Body of pancreas (tissue), 4 donors: ENCODE results near the gene AKAP13. TPM values are rescaled to one million over a fixed set of nuclear protein-coding genes. Genes with fewer than 3 reads are reported as not detected.

Experiments
- ATAC-seq: fragments of 150-250 bp; one replicate; pipeline ENCODE4 v1.9.1; 2016
- DNase-seq, 4 donors: peaks; one replicate each; pipeline ENCODE4 v3.0.0-alpha.2; 2019
- H3K27ac ChIP-seq, 4 donors: fragments of 200-600 bp; sonication (generic); 1 replicate in 3 of 4; 2 replicates in 1 of 4; pipeline versions ENCODE4 v1.5.1 to v1.6.1; 2016 to 2019; ENCODE audit warnings: mild to moderate bottlenecking in 1 of 4, mixed read lengths in 1 of 4, moderate library complexity in 1 of 4
- H3K27me3 ChIP-seq, 2 donors: fragments of 200-600 bp; sonication (generic); one replicate each; pipeline ENCODE4 v1.6.0; 2016; ENCODE audit warnings: mild to moderate bottlenecking in 1 of 2
- H3K36me3 ChIP-seq, 2 donors: fragments of 200-600 bp; sonication (generic); replicated peaks in 1 of 2; 2 replicates each; pipeline ENCODE4 v1.5.1; 2016; ENCODE audit warnings: low read depth in 2 of 2; ENCODE audit not compliant: insufficient read depth in 1 of 2
- H3K4me1 ChIP-seq: fragments of 200-600 bp; sonication (generic); one replicate; pipeline ENCODE4 v1.6.0; 2016
- H3K4me3 ChIP-seq, 2 donors: fragments of 200-600 bp; sonication (generic); 1 replicate in 1 of 2; 2 replicates in 1 of 2; pipeline ENCODE4 v1.5.1; 2016 to 2019
- H3K9me3 ChIP-seq, 3 donors: fragments of 200-600 bp; sonication (generic); 1 replicate in 2 of 3; 2 replicates in 1 of 3; pipeline ENCODE4 v1.5.1; 2016
- CTCF ChIP-seq, 7 experiments: fragments of 450-650 bp in 4 of 7; fragments of 200-600 bp in 3 of 7; sonication (generic) in 3 of 7; IDR thresholded peaks; one replicate each; pipeline ENCODE4 v1.5.1; 2016 to 2019; ENCODE audit warnings: antibody characterized with exemption in 7 of 7
- POLR2A ChIP-seq, 3 donors: fragments of 450-650 bp; IDR thresholded peaks; one replicate each; pipeline ENCODE4 v1.6.1; 2016; ENCODE audit warnings: antibody characterized with exemption in 3 of 3, mild to moderate bottlenecking in 2 of 3
- WGBS, 2 donors: methylation state at CpG; one replicate each; pipeline ENCODE4 v1.1.5; 2017; 5-methylcytosine and 5-hydroxymethylcytosine counted together
- intact Hi-C: fragments of 100-400 bp; cut with DNase I; formaldehyde crosslinking; loops from one replicate; pipeline ENCODE4 v1.15.1; 2023
- total RNA-seq, 2 donors: library from RNA; depleted of rRNA; stranded (reverse); fragments of >200 nt; gene quantifications; one replicate each; pipeline ENCODE4 v1.1.0, GENCODE V29; 2016

Gene AKAP13
- total RNA-seq, 2 donors from 2014 or later: 102 to 160 TPM

DNA sequence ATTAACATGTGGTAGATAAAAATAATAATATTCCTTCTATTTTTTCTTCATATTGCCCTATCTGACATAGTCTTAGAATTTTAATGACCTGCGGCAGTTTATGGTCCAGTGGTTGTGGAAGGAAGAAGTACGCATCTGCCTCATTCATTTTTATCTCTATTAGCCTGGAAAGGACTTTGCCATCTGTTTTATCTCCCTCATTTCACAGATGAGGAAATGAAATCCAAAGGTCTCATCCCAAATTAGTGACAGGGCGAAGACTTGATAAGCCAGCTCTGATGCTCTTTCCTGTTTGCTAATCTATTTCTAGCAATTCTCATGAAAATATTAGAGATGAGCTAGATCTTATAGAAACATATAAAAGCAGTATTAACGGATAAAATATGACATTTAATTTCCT is 301.0 kb downstream of the AKAP13 start:
- Histone ChIP-seq H3K36me3 (peaks cover 10 to 28% of the 10 kb centered on the region in 2 donors), H3K27me3 (no peaks in the 10 kb centered on the region), H3K4me1 (peaks cover 8% of the 10 kb centered on the region), H3K9me3 (no peaks in the 10 kb centered on the region), H3K27ac (peak overlapping the region in 1 of 4 donors; percentile 2), H3K4me3 (no peak overlapping the region)
- intact Hi-C loops: no loop called here
- ATAC-seq (no peak), DNase-seq (no peak)
- 73 to 77% methylated on average over 4 of the region's 4 CpGs for WGBS, 2 donors
- TF ChIP-seq CTCF (IDR thresholded peaks at IDR 0.05) (no peak), POLR2A (IDR thresholded peaks at IDR 0.05) (no peak)

GRCh38 chr15:85684174-85684710 is 303.8 kb downstream of the AKAP13 start:
- intact Hi-C loops: no loop called here
- no peak for ATAC-seq
- H3K27ac ChIP-seq: no peak overlapping the region
- H3K36me3 ChIP-seq: peaks cover 10 to 25% of the 10 kb centered on the region in 2 donors
- no peaks in the 10 kb centered on the region for H3K27me3 ChIP-seq
- WGBS, 2 donors: 68 to 74% methylated on average over 6 of the region's 6 CpGs
- no peaks in the 10 kb centered on the region for H3K9me3 ChIP-seq
- no peak overlapping the region for H3K4me3 ChIP-seq
- no peak for DNase-seq
- no peak for TF ChIP-seq CTCF (IDR thresholded peaks at IDR 0.05)
- no peak for TF ChIP-seq POLR2A (IDR thresholded peaks at IDR 0.05)
- H3K4me1 ChIP-seq: peaks cover 13% of the 10 kb centered on the region

- WGBS, 2 donors: 83 to 85% methylated on average over 8 to 9 of the region's 9 CpGs
- H3K9me3 ChIP-seq: no peaks in the 10 kb centered on the region
- no peak overlapping the region for H3K27ac ChIP-seq
- no peak for ATAC-seq
- no peak for TF ChIP-seq POLR2A (IDR thresholded peaks at IDR 0.05)
- peaks cover 13% of the 10 kb centered on the region for H3K4me1 ChIP-seq
- no peak overlapping the region for H3K4me3 ChIP-seq
- DNase-seq: no peak
- no peaks in the 10 kb centered on the region for H3K27me3 ChIP-seq
- peaks cover 10 to 25% of the 10 kb centered on the region in 2 donors for H3K36me3 ChIP-seq
- intact Hi-C loops: no loop called here
Measured at GRCh38 chr15:85685356-85685755, 305.0 kb downstream of the AKAP13 start.

- WGBS, 2 donors: 86 to 97% methylated on average over 2 of the region's 2 CpGs
- Histone ChIP-seq H3K36me3 (peaks cover 10 to 25% of the 10 kb centered on the region in 2 donors), H3K4me1 (peaks cover 7% of the 10 kb centered on the region), H3K4me3 (no peak overlapping the region), H3K27ac (no peak overlapping the region), H3K9me3 (no peaks in the 10 kb centered on the region), H3K27me3 (no peaks in the 10 kb centered on the region)
- intact Hi-C loops: no loop called here
- no peak for ATAC-seq
- no peak for TF ChIP-seq POLR2A (IDR thresholded peaks at IDR 0.05)
- TF ChIP-seq CTCF (IDR thresholded peaks at IDR 0.05): no peak
- DNase-seq: no peak
Measured at GRCh38 chr15:85687329-85687728, 306.9 kb downstream of the AKAP13 start.

DNA sequence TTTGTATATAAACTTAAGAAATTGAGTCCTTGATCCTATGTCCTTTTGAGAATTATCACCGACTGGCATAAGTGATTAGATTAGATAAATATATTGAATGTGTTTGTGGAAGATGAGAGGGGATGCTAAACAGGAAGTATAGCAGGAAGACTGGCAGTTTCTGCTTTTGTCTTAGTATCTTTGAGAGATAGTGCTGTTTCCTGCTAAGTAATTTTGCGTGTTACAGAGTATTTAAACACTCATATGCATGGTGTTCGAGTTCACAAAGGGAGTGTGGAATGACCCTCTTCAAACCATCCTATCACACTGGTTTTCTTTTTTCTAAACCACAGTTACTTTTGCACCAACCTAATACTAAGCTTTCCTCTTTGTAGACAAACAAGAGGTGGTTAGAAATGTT is 308.3 kb downstream of the AKAP13 start:
- TF ChIP-seq CTCF (IDR thresholded peaks at IDR 0.05) (no peak), POLR2A (IDR thresholded peaks at IDR 0.05) (no peak)
- DNase-seq (no peak), ATAC-seq (no peak)
- H3K27ac ChIP-seq: peak overlapping the region in 2 of 4 donors; percentile 2 to 10
- no peak overlapping the region for H3K4me3 ChIP-seq
- intact Hi-C loops: no loop called here
- H3K27me3 ChIP-seq: no peaks in the 10 kb centered on the region
- H3K9me3 ChIP-seq: no peaks in the 10 kb centered on the region
- WGBS, 2 donors: 40 to 50% methylated on average over 3 of the region's 3 CpGs
- H3K4me1 ChIP-seq: peaks cover 18% of the 10 kb centered on the region
- peaks cover 5 to 15% of the 10 kb centered on the region in 2 donors for H3K36me3 ChIP-seq
